GM19099 (cell line): ENCODE data around the gene PODXL.

Source experiments
- POLR2A ChIP-seq: IDR thresholded peaks from 3 replicates; pipeline ENCODE4 v1.6.1; 2011; ENCODE audit warnings: low read depth; ENCODE audit not compliant: insufficient read length; ENCODE audit errors: extremely low read depth

PODXL gene

DNA sequence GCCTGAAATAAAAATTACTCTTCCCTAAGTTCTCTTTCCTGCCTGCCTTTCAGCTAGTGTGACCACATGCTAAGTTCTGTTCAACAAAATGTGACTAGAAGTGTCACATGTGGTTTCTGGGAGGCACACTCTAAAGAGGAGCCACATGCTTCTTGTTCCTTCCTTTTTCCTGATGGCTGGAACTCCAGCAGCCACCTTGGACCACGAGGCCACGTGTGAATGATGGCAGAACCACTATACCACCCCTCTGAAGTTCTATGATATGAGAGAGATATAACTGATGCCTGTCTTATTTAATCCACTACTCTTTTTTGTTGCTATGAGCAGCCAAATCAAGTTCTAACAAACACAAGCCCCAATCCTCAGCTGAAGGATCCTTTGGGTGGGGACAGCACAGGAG, 8.1 kb downstream of the PODXL start:
- TF ChIP-seq POLR2A, result no peak

DNA sequence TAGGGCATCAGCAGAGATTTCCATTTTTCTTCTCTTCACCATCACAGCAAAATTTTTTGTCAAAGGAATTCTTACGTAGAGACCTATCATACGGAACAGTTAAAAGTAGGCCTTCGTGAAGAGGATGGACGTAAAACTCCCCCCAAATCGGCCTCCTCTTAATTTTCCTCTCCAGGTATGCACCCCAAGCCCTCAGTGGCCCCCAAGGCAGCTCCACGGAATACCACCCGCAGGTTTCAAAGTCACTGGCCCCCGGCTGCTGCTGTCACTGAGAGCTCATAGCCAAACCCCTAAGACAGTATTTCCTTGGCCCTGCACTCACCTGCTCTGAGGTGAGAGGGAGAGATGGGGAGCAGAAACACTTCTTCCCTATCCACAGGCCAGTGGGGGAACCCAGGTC, 8.8 kb downstream of the PODXL start:
- no peak for TF ChIP-seq POLR2A

DNA sequence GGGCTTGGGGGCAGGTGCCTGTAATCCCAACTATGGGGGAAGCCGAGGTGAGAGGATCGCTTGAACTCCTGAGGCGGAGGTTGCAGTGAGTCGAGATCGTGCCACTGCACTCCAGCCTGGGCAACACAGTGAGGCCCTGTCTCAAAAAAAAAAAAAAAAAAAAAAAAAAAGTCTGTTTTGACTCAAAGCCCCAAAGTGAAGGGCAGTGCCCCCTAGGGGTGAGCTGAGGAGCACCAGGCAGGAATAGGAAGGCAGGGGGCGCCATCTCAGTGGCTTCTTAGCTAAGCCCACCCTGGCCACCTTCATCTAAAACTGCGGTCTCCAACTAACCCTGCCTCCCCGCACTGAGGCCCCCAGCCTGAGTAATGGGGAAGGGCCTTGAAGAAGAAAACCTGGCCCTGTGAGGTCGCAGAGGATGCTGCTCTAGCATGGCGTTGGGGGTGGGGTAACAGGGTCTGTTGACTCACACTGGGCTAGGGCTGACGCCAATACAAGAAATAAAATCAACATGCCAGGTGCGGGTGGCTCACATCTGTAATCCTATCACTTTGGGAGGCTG, 9.8 kb downstream of the PODXL start:
- no peak for TF ChIP-seq POLR2A

DNA sequence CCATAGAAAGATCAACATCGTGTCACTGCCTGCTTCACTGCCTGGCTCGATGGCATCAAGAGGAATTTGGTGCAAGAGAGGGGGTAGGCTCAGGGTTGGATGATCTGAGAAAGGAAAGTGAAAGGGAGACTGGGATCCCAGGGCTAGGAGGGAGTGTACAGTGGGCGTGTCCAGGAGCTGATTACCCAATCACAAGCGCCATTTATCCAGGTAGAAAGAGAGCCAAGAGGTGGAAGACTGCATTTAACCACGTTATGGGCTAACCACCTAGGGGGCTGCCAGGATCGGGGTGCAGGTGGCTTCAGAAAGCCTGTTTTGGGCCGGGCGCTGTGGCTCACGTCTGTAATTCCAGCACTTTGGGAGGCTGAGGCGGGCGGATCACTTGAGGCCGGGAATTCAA, 10.3 kb downstream of the PODXL start:
- no peak for TF ChIP-seq POLR2A

DNA sequence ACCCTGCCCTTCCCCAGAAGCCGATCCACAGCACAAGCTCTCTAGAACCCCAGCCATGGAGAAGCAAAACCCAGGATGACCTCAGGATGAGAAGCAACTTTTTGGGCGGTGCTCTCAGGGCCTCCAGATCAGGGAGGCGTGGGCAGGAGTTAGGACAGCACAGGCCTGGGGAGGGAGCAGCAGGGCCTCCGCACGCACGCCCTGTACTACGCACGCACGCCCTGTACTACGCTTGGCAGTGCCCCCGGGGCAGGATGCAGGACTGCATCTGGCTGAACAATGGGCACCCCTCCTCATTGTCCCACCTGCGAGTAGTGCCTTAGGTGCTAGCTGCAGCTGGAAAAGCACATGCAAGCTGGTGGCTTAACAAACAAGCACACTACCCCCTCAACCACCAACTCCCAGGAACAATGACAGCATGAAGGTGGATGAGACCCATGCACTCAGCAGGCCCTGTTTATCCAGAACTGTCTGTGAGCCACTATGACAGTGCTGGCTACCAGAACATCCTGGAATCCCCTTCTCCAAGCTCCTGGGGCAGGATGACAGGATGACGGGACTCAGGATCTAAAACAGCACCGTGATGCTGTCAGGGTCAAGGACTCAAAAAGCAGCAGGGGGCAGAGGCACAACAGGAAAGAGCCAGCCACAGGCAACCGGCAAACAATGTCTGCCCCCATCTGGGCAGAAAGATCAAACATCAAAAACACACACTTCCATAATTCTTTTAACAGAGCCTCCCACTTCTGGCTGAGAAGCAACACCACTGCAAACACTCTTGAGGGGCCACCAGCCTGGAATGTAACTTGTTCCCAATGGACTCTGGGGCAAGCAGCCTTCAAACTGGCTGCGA, 11.8 kb downstream of the PODXL start:
- no peak for TF ChIP-seq POLR2A

DNA sequence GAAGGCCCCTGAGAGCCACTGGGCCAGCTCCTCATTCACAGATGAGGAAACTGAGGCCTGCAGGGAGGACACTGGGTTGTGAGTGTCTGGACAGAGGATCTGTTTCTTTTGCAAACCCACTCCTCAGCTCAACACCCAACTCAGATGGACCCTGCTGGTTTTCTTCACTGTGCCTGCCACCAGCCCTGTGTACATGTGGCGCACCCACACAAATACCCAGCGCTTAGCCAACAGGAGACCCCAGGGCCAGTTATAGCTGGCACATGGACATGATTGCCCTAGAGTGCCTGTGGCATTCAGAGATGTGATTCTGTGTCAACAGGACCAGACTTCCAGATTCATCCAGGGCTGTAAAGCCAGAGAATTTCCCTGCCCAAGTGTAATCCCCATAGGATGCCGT, 12.4 kb downstream of the PODXL start:
- TF ChIP-seq POLR2A, result no peak

DNA sequence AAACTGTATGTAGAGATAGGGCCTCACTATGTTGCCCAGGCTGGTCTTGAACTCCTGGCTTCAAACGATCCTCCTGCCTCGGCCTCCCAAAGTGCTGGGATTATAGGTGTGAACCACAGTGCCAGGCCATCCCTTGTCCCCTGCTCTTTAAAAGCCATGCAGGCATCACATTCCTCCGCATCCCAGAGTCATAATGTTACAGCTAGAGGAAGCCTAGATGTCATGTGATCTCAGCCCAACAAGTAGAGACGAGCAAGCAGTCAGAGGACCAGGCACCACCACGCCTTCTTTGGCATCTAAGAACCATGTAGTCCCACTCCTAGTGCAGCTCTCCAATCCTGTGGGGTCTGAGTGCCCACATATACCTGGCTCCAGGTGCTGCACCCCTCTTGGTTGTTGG, 13.1 kb downstream of the PODXL start:
- TF ChIP-seq POLR2A, result no peak

DNA sequence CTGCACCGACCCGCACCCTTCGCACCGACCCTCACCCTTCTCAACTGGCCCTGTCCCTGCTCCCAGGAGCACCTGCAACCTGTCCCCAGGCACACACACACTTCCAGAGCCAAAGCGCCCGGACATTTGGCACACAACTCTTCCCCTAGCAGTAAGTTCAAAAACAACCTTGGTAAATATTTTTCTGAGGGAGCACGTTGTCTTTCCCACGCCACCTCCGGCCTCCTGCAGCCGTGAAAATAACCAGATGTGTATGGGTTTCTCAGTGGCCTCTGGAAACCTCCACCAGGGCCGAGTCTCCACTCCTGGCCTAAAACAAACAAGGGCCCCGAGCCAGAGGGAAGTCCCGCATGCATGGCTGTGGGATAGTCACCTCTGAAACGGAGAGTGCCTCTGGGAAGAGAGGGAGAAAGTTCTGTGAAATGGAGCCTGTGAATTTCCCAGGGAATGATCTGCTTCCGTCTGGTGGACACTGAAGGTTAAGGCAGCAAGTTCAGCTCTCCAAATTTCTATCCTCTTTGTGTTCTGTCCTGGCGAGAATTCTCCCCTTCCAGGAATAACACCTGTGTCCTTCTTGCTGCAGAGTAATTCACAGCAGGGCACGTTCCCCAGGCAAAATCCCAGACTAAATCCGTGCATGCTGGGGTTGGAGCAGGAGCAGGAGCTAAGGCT, 15.8 kb downstream of the PODXL start:
- TF ChIP-seq POLR2A, result no peak

DNA sequence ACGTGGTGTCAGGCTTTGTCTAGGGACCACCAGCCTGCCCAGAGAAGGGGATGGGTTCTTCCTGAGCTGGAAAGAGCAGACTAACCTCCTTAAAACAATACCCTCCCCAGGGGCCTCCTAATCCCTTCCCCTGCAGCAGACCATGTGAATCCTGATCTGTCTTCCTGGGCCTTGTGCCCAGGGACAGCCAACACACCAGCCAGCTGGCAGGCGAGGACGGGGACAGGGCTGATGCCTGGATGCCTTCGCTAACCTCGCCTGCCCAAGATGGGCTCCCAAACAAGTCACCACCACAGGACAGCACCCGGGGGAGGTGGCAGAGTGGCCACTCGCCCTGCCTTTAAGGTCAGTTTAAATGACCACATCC, 17.6 kb downstream of the PODXL start:
- TF ChIP-seq POLR2A, result no peak

DNA sequence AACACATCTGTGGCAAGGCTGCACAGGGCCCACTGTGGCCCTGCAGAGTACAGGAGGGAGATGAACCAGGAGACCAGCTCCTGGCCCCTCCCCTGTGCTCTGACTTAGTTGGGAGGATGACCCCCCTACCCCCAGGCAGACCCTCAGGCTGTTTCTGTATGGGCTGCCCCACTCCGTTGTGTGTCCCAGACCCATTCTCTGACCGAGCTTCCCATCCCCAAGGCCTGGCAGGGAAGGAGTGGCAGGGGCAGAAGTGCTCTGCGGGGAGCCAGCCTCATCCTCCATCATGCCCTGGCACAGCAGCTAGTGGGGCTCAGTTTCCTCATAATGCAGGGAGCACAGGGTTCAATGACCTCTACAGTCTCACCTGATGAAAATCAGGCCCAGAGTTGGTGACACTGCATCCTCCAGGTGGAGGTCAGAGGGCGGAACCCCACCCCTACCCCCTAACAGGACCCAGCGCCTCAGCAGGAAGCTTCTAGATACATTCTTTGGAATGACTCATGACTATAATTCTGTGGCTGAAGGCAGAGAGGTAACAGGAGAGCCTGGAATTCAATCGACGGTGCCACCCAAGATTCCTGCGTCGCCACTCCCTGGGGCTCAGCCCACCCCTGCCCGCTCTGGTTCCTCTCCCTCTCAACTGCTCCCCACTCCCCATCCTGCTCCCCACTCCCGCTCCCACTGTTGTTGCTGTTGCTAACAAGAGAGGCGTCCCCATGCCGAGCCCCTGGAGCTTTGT, 18.2 kb downstream of the PODXL start:
- no peak for TF ChIP-seq POLR2A

DNA sequence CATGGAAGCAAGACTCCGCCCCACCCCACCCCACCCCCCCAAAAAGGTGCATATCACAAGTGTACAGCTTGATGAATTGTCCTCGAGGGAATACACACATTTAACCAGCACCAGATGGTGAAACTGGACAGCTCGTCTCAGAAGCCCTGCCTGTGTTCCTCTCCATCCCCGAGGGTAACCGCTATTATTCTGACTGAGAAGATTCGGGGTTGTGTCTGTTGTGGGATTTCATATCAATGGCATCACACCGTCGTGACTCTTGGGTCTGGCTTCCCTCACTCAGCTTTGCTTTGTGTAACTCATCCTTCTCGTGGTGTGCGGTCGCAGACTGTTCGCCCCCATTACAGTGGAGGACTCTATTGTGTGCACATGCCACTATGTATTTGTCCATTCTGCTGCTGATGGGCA, 18.9 kb downstream of the PODXL start:
- TF ChIP-seq POLR2A, result no peak

DNA sequence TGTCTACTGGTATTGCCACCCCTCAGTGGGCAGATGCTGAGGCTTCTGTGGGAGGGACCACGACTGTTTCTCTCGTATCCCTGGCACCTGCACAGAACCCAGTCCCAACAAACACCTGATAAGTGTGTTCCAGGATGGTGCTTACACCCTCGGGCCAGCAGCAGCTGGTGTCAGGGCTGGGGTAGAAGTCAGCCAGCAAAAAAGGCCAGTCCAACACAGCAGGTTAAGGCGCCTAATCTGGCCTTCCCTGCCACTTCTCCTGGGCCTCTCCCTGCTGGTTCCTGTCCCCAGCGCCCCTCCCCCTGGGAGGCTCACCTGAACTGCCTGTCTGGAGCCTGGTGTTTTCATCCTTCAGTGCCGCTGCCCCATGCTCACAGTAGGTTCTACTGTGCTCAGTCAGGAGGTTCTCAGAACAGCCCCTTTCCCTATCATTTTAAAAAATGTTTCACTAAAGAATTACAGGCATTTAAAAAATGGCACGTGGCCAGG, 20.0 kb downstream of the PODXL start:
- TF ChIP-seq POLR2A, result no peak

DNA sequence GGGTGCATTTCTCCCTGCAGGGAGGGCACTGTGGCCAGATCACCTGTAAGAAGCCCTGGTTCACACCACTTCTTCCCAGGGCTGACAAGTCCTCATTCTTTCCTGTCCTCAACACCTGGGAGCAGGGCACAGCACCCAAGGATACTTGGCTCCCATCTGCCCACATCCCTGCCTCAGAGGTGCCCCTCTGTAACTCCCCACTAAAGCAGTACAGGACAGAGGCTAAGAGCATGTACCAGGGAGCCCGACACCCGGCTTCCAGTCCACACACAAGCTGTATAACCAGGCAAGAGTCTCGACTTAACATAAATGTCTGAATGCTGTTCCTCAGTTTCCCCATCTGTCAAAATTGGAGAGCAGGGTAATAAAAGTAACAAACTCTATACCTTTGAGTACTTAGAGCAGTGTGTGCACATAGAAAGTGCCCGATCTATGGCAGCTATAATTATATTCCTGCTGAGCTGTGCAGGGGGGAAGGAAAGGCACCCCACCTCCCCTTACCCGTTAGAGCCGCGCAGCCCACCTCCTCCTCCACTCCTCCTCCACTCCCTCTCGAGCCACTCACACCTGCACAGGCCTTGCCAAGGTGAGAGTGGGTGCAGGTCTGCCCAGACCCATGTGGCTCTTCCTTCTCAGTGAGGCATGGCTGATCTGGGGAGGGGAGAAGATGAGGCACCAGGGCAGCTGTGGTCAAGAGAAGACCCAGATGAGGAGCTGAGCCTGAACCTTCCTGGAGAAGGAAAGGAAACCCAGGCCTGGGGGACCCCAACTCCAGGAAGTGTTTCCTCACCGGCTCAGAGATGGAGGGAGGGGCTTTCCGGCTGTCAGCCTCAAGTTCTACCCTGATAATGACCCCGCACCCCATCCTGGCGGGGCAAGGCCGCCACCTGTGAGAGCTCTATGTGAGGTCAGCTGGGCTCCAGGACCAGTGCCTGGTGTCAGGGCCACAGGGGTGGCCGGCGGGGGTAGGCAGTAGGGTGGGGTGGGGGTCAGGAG, 22.6 kb downstream of the PODXL start:
- no peak for TF ChIP-seq POLR2A

DNA sequence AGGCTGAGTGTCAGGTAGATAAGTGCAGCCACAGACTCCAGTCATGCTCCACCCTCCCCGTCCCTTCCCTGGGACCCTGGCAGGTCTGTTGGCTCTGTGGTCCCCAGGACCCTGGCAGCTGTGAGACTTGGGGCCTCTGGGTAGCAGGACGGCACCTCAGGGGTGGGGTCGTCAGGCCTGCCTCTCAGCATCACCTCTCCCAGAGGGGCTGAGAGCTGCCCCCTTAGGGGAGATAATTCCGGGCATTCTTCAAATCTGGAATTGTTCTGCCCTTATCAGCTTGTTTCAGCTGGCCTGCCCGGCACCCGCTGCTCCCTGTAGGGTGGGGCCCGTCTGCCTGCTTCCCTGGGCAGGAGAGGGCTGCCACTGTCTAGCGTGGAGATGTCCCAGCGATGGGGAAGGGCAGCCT, 23.3 kb downstream of the PODXL start:
- TF ChIP-seq POLR2A, result no peak
